SK-N-MC (cell line): ENCODE results near the gene GIPC1.

Experiments
- DNase-seq: peaks from one replicate; pipeline ENCODE4 v3.0.0-alpha.2; 2011; ENCODE audit warnings: low read depth, low spot score
- H3K27ac ChIP-seq: fragments of 200-600 bp; sonication (generic); 2 replicates; pipeline ENCODE4 v1.5.1; 2016; ENCODE audit warnings: mixed run types
- H3K36me3 ChIP-seq: fragments of 200-600 bp; sonication (generic); 2 replicates; pipeline ENCODE4 v1.6.1; 2017; ENCODE audit warnings: antibody characterized with exemption, low read length, mixed read lengths; ENCODE audit not compliant: insufficient read depth
- H3K4me3 ChIP-seq: fragments of 200-600 bp; sonication (generic); 2 replicates; pipeline ENCODE4 v1.5.1; 2016
- H3K9ac ChIP-seq: fragments of 200-600 bp; sonication (generic); 2 replicates; pipeline ENCODE4 v1.8.0; 2017; ENCODE audit warnings: mixed run types, mixed read lengths; ENCODE audit not compliant: insufficient read length
- H3K9me3 ChIP-seq: fragments of 200-600 bp; sonication (generic); 2 replicates; pipeline ENCODE4 v1.6.1; 2017; ENCODE audit warnings: low read depth, mild to moderate bottlenecking, antibody characterized with exemption, low read length, moderate library complexity, mixed read lengths
- EZH2 ChIP-seq: fragments of 200-600 bp; sonication (generic); IDR thresholded peaks from one replicate; pipeline ENCODE4 v1.6.1; 2017; ENCODE audit warnings: antibody characterized with exemption
- FOXP2 ChIP-seq: optimal IDR thresholded peaks from 2 replicates; pipeline ENCODE3; 2011; ENCODE audit warnings: mild to moderate bottlenecking, moderate library complexity; ENCODE audit not compliant: insufficient read depth; ENCODE audit errors: extremely low read length, control extremely low read depth
- POLR2AphosphoS5 ChIP-seq: IDR thresholded peaks from 2 replicates; pipeline ENCODE4 v1.6.1; 2012; ENCODE audit warnings: mild to moderate bottlenecking, low read depth, low read length, borderline replicate concordance

GIPC1 gene

DNA sequence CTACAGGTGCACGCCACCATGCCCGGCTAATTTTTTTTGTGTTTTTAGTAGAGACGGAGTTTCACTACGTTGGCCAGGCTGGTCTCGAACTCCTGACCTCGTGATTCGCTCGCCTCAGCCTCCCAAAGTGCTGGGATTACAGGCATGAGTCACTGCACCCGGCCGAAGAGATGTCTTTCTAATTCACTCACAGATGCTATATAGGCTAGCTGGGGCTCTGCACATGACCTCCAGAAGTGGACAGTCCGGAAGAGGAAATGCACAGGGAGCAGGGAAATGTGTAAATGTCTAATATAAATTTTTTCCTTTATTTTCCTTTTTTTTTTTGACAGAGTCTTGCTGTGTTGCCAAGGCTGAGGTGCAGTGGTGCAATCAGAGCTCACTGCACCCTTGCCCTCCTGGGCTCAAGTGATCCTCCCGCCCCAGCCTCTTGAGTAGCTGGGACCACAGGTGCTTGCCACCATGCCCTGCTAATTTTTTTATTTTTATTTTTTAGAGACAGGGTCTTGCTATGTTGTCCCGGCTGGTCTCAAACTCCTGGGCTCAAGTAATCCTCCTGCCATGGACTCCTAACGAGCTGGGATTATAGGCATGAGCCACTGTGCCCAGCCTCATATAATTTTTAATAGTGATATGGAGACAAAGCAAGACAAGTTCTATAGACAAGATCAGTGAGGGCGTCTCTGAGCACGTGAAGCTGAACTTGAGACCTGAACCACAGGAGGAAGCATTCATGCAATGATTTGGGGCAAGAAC is 8.4 kb downstream of the GIPC1 start:
- TF ChIP-seq FOXP2 (no peak), EZH2 (no peak), POLR2AphosphoS5 (no peak)
- no peaks in the 10 kb centered on the region for H3K9me3 ChIP-seq
- H3K36me3 ChIP-seq, result peaks cover 10% of the 10 kb centered on the region; the same call in 1 of the 2 replicates
- DNase-seq, result no peak
- H3K27ac ChIP-seq, result no peak overlapping the region
- H3K9ac ChIP-seq, result no peak overlapping the region
- H3K4me3 ChIP-seq, result no peak overlapping the region

DNA sequence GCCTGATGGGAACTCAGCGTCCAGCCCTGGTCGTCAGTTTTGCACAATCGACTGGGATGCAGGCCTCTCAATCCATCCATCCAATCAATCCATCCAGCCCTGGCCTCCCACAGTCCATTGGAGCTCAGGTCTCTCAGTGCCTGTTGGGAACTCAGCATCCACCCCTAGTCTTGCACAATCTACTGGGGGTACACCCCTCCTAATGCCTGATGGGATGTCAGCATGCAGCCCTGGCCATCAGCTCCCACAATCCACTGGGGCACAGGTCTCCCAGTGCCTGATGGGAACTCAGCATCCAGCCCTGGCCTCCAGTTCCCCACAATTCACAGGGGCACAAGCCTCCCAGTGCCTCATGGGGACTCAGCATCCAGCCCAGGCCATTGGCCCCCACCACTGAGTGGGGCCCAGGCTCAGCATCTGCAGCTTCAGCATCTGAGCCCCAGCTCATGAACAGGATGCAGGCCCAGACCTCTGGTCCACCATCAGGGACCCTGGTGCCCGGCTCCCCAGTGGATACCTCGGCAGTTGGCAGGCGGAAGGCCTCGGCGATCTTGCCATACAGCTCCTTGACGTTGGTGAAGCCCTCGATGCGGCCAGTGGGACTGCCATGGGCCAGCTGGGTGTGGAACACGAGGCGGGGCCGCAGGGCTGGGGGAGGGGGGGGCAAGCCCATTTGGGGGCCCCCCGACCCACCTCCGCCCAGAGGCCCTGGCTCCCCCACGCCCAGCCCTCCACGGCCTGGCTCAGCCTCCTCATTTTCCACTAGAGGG is 13.6 kb downstream of the GIPC1 start:
- Histone ChIP-seq H3K27ac (no peak overlapping the region), H3K9me3 (no peaks in the 10 kb centered on the region), H3K9ac (no peak overlapping the region), H3K36me3 (peaks cover 8% of the 10 kb centered on the region), H3K4me3 (no peak overlapping the region)
- DNase-seq, result no peak
- TF ChIP-seq FOXP2 (no peak), EZH2 (no peak), POLR2AphosphoS5 (no peak)

DNA sequence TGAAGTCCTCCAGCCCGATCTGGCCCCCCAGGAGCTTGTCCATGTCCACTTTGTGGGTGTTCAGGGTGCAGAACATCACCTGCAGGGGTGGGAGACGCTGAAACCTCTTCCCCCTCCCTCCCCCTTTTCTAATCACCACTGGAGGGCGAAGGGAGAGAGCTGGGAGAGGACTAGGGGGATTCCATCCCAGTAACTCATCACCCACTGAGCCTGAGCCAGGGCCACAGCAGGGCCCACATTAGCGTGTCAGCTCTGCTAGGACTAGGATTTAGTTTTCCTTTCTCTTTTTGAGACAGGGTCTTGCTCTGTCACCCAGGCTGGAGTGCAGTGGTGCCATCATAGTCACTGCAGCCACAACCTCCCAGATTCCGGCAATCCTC is 15.2 kb downstream of the GIPC1 start:
- TF ChIP-seq FOXP2, result no peak
- no peak for TF ChIP-seq EZH2
- no peak for TF ChIP-seq POLR2AphosphoS5
- H3K27ac ChIP-seq, result no peak overlapping the region
- DNase-seq, result no peak
- H3K9ac ChIP-seq, result no peak overlapping the region
- no peaks in the 10 kb centered on the region for H3K9me3 ChIP-seq
- no peak overlapping the region for H3K4me3 ChIP-seq
- peaks cover 8% of the 10 kb centered on the region for H3K36me3 ChIP-seq

- H3K9ac ChIP-seq, result no peak overlapping the region
- H3K4me3 ChIP-seq, result no peak overlapping the region
- H3K27ac ChIP-seq, result no peak overlapping the region
- TF ChIP-seq EZH2 (no peak), POLR2AphosphoS5 (no peak), FOXP2 (no peak)
- no peaks in the 10 kb centered on the region for H3K9me3 ChIP-seq
- no peak for DNase-seq
- peaks cover 8% of the 10 kb centered on the region for H3K36me3 ChIP-seq
Observed at GRCh38 chr19:14479975-14480699, 15.8 kb downstream of the GIPC1 start.

GRCh38 chr19:14479309-14479974 is 16.5 kb downstream of the GIPC1 start:
- H3K27ac ChIP-seq, result no peak overlapping the region
- H3K9ac ChIP-seq, result no peak overlapping the region
- no peak overlapping the region for H3K4me3 ChIP-seq
- no peak for DNase-seq
- no peak for TF ChIP-seq POLR2AphosphoS5
- no peak for TF ChIP-seq EZH2
- TF ChIP-seq FOXP2, result no peak
- peaks cover 8% of the 10 kb centered on the region for H3K36me3 ChIP-seq
- H3K9me3 ChIP-seq, result no peaks in the 10 kb centered on the region

- no peak for DNase-seq
- H3K4me3 ChIP-seq, result no peak overlapping the region
- H3K9ac ChIP-seq, result no peak overlapping the region
- TF ChIP-seq FOXP2 (no peak), EZH2 (no peak), POLR2AphosphoS5 (no peak)
- H3K9me3 ChIP-seq, result no peaks in the 10 kb centered on the region
- peaks cover 8% of the 10 kb centered on the region for H3K36me3 ChIP-seq
- H3K27ac ChIP-seq, result no peak overlapping the region
Observed at GRCh38 chr19:14478113-14478545, 17.8 kb downstream of the GIPC1 start.

GRCh38 chr19:14477418-14478112 is 18.4 kb downstream of the GIPC1 start:
- Histone ChIP-seq H3K4me3 (peak overlapping the region; percentile 26), H3K36me3 (peaks cover 8% of the 10 kb centered on the region), H3K9ac (no peak overlapping the region), H3K9me3 (no peaks in the 10 kb centered on the region), H3K27ac (peak overlapping the region; percentile 60)
- no peak for DNase-seq
- TF ChIP-seq FOXP2 (peak; percentile 44), EZH2 (no peak)
